DMS79 treated with DMSO at 0.1 percent for 48 hours (cell line): ENCODE data around the gene RPL29.
"Not testable (repeated sequence)": the region's sequence is repeated elsewhere in the genome, so short reads cannot be mapped to it uniquely, and the experiment has no call there.

Experiments used
- DNase-seq: peaks from one replicate; lab custom pipeline; 2025; lab: John Stamatoyannopoulos, UW

Gene RPL29

GRCh38 chr3:51995346-51996163 is at the start of gene RPL29:
Gene RPL29, minus strand, starts transcription at chr3:51995895. Its CDS starts 434 bp downstream, at chr3:51995461.
- DNase-seq, result peak; percentile 68

GRCh38 chr3:52044869-52045619 is 49.3 kb upstream of the RPL29 start:
- DNase-seq, result no peak

DNA sequence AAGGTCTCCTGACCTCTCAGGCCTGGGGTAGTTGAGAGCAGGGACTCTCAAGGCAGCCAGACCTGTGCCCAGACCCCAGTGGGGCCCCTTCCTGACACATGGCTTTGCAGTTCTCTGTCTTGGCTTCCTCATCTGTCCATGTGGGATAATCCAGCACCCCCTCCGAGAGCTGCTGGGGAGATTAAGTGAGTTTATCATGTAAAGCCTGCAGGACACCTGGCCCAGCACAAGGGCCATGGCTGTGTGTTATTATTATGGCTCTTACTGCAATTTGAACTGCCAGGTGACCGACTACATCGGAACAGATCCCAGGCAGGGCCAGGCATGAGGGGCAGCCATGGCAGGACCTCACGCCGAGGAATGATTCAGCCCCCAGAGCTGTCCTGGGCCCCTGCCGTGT is 48.1 kb upstream of the RPL29 start:
- DNase-seq, result no peak

- not testable (repeated sequence) for DNase-seq
Measured at GRCh38 chr3:52043039-52043438, 47.3 kb upstream of the RPL29 start.

DNA sequence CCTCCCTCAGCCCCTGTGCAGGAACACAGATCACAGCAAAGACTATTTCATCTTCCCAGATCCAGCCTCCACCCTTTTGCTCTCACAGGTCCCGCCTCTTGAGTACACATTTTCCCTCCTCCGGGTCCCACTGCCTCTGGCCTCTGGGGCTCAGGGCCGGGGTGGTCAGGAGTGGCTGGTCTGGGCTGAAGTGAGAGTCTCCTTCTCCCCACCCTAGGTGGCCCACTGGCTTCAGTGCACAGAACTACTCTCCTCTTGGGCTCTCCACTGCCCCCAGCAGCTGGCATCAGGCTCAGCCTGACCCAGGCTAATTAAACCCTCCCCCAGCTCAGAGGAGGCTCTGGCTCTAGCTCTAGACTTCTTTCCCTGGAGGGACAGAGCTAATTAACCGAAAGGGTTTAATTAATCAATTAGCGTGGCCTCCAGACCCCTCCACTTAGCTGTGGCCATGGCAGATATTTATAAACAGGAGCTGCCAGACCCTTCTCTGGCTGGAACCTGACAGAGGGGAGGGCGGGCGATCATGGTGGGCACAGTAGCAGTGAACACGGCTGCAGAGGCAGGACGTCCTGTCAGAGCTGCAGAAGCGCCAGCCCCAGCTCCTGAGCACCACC is 45.5 kb upstream of the RPL29 start:
- no peak for DNase-seq

DNA sequence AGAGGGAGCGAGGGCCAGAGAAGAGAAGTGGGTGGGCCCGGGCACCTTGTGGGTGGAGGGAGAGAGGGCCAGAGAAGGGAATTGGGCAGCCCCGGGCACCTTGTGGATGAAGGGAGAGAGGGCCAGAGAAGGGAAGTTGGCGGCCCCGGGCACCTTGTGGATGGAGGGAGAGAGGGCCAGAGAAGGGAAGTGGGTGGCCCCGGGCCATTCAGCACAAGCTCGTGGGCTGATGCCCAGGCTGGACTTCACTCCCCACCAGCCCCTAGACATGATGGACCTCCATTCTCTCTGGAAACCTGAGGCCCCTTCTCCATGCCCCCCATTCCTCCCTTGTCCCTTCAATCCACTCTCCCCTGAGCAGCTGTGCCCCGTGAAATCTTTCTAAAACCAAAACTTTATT is 44.9 kb upstream of the RPL29 start:
- DNase-seq, result no peak

GRCh38 chr3:52039846-52040245 is 44.2 kb upstream of the RPL29 start:
- DNase-seq, result peak; percentile 32

GRCh38 chr3:52039426-52039825 is 43.7 kb upstream of the RPL29 start:
- DNase-seq, result no peak

DNA sequence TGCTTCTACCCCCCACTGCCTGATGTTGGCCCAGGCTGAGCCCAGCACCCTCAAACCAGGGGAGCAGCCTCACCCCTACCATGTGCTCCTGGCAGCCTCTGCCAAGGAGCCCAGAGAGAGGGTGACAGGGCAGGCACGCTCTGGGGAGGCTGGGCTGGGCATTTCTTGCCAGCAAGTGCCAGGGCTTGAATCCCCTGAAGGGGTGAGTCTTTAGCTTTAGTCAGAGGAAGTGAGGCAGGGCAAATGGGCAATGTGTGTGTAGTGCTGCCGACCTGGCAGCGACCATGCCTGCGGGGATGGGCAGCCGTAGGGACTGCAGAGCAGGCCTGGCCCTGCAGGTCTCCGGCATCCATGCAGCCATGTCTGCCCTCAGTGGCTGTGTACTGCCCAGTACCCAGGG is 42.5 kb upstream of the RPL29 start:
- DNase-seq, result no peak

- DNase-seq, result no peak
Measured at GRCh38 chr3:52037291-52037690, 41.6 kb upstream of the RPL29 start.

GRCh38 chr3:52036829-52037228 is 41.1 kb upstream of the RPL29 start:
- no peak for DNase-seq

GRCh38 chr3:52036222-52036694 is 40.6 kb upstream of the RPL29 start:
- no peak for DNase-seq

DNA sequence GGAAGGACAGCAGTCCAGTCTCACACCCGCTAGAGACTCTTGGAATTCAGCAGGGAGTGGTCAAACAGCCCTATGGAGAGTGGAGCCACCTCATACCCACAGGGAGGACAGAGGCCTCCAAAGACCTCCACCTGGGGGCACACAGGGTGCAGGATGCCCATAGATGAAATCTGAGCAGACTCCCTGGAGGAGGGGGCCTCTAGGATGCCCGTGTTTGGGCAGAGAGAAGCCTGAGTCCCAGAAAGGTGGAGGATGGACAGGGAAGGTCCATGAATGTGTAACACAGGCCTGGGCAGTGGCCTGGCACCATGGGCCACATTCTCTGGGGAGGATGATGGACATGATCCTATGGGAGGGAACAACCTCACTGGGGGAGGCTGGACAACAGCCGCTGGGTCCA is 39.0 kb upstream of the RPL29 start:
- DNase-seq, result no peak

DNA sequence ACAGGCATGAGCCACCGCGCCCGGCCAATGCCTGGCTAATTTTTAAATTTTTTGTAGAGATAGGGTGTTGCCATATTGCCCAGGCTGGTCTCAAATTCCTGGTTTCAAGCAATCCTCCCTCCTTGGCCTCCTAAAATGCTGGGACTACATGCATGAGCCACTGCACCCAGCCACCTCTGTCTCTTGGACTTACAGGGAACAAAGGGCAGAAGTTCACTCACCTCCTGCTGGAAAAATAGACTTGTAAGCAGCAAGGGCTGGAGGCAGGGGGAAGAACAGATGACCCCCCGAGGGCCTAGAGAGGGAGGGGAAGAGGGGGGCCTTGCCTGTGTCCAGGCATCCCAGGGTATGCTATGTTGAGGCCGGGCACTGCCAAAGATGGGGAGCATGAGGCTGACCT is 38.5 kb upstream of the RPL29 start:
- no peak for DNase-seq

- DNase-seq, result not testable (repeated sequence)
Measured at GRCh38 chr3:52033748-52034147, 38.1 kb upstream of the RPL29 start.

GRCh38 chr3:52032702-52033408 is 37.2 kb upstream of the RPL29 start:
- no peak for DNase-seq

- no peak for DNase-seq
Measured at GRCh38 chr3:52031896-52032295, 36.2 kb upstream of the RPL29 start.

DNA sequence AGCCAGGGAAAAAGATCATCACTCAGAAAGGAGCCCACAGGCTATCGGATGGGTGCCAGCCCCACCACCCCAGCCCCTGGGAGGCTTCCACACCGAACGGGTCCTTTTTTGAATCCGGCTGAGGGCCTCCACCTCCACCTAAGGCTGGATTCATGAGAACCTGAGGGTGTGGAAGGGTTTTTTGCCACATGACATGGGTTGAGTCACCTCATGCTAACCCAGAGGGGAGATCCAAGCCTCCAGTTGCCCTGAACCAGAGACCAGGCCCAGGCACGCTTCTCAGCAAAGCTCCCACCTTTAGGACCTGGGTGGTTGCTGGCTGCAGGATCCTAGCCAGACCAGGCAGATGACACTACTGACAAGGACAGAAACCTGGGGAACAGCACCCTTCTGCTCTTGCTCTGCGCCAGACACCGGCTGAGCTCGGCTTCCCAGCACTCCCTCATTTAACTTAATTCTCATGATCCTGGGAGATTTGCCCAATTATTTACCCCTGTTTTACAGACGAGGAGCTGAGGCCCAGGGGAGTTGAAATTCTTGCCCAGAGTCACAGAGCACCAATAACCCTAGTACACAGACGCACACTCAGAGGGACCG is 35.1 kb upstream of the RPL29 start:
- DNase-seq, result no peak

GRCh38 chr3:52029535-52029934 is 33.8 kb upstream of the RPL29 start:
- no peak for DNase-seq

DNA sequence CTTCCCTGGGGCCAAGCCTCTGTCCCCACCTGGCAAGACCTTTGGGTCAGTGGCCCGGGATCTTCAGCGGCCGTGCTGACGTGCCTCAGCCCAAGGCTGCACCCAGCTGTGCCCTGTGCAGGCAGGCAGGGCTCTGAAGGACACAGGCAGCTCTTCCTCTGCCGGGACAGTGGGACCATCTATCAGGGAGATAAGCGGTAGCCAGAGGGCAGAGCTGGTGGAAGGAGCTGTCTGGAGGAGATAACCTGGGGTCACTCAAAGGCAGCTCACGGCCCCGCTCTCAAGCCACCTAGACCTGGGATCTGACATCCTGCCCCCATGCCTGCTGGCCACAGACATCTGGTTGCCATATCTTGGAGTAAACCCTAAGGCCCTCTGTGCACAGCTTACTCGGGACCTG is 33.4 kb upstream of the RPL29 start:
- no peak for DNase-seq

DNA sequence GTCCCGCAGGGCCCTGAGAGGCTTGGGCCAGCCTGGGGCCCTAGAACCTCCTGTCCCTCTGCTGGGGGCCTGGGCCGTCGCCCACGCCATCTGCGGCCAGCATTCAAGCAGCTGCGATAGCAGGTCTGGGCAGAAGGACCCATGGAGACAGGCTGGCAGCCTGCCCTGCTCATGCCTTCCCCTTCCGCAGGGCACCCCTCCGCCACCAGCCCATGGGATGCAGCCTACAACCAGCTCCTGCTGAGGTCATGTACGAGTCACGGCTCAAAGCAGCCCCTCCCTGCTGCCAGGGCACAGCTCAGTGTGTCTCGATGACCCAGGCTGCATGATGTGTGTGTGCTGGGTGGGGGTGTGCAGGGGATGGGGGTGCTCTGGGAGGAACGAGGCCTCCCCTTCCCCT is 32.9 kb upstream of the RPL29 start:
- no peak for DNase-seq

GRCh38 chr3:52026041-52026440 is 30.3 kb upstream of the RPL29 start:
- no peak for DNase-seq
